ENCODE measurements around the gene TOM1L2. TPM values are rescaled to one million over a fixed set of nuclear protein-coding genes. Genes with fewer than 3 reads are reported as not detected.
A peak's percentile ranks its signal among the peaks of the same experiment; 100 is the strongest.

TOM1L2 gene
- total RNA-seq, 1 donor from 2014 or later, result 88.6 TPM

DNA sequence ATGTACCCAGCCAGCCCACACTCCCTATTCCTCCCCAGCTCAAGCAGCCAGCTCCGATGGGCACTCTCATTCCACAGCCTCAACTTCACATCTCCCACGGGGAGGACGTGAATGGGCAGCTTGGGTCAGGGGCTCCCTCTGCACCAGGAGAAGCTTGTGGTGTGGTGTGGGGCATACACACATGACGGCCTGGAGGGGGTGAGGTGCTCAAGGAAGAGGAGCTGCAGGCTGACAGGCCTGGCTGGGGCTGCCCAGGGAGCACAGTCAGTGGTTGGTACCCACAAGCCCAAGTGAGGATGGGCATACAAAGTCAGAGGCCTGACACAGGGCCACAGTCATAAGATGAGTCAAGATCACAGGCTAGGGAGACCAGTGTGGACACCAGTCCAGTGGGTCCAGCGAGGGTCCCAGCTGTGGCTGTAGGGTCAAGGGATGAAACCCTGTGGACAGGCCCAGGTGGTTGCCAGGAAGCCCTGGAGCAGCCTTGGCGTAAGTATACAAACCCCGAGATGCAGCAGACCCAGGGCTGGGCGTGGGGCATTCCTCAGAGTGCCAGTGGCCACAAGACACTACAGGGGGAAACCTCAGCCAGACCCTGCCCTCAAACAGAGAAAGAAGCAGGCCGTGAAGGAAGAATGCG lies 4.9 kb upstream of the TOM1L2 start:
- no peaks in the 10 kb centered on the region for H3K9me3 ChIP-seq
- H3K4me1 ChIP-seq, result peaks cover 16% of the 10 kb centered on the region
- intact Hi-C loops (cut with DNase I), result no loop called here
- no peak for TF ChIP-seq POLR2A (IDR thresholded peaks at IDR 0.05)
- TF ChIP-seq POLR2AphosphoS5 (IDR thresholded peaks at IDR 0.05; ENCODE audit: insufficient read depth in 1 of 2, low read depth in 1 of 2), result no peak
- TF ChIP-seq, protein P1, sequence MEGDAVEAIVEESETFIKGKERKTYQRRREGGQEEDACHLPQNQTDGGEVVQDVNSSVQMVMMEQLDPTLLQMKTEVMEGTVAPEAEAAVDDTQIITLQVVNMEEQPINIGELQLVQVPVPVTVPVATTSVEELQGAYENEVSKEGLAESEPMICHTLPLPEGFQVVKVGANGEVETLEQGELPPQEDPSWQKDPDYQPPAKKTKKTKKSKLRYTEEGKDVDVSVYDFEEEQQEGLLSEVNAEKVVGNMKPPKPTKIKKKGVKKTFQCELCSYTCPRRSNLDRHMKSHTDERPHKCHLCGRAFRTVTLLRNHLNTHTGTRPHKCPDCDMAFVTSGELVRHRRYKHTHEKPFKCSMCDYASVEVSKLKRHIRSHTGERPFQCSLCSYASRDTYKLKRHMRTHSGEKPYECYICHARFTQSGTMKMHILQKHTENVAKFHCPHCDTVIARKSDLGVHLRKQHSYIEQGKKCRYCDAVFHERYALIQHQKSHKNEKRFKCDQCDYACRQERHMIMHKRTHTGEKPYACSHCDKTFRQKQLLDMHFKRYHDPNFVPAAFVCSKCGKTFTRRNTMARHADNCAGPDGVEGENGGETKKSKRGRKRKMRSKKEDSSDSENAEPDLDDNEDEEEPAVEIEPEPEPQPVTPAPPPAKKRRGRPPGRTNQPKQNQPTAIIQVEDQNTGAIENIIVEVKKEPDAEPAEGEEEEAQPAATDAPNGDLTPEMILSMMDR (IDR thresholded peaks at IDR 0.05), result no peak
- H3K4me3 ChIP-seq, result no peak overlapping the region
- H3K27ac ChIP-seq, result no peak overlapping the region
- H3K36me3 ChIP-seq, result no peaks in the 10 kb centered on the region
- no peak for DNase-seq (ENCODE audit: extremely low spot score in 2 of 2)
- H3K27me3 ChIP-seq, result no peaks in the 10 kb centered on the region

DNA sequence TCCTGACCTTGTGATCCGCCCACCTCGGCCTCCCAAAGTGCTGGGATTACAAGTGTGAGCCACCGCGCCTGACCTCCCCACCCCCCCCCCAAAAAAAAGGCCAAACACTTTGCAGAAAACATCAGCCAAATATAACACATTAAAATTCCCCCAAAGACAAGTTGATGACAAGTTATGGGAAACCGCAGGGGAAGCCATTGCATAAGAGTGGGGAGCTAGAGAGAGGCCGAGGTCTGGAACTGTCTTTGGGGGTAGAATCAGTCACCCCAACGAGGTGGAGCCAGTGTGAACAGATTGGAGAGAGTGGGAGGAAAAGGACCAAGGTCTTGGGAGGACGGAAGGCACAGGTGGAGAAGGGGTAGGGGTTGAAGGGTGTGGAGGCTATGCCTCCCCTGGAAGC lies 3.2 kb upstream of the TOM1L2 start:
- Histone ChIP-seq H3K4me1 (peaks cover 30% of the 10 kb centered on the region), H3K27me3 (no peaks in the 10 kb centered on the region), H3K4me3 (no peak overlapping the region), H3K9me3 (no peaks in the 10 kb centered on the region), H3K36me3 (no peaks in the 10 kb centered on the region), H3K27ac (no peak overlapping the region)
- DNase-seq (ENCODE audit: extremely low spot score in 2 of 2), result no peak
- TF ChIP-seq, protein P1 (IDR thresholded peaks at IDR 0.05), result no peak
- no peak for TF ChIP-seq POLR2A (IDR thresholded peaks at IDR 0.05)
- TF ChIP-seq POLR2AphosphoS5 (IDR thresholded peaks at IDR 0.05; ENCODE audit: insufficient read depth in 1 of 2, low read depth in 1 of 2), result no peak
- intact Hi-C loops (cut with DNase I), result no loop called here

DNA sequence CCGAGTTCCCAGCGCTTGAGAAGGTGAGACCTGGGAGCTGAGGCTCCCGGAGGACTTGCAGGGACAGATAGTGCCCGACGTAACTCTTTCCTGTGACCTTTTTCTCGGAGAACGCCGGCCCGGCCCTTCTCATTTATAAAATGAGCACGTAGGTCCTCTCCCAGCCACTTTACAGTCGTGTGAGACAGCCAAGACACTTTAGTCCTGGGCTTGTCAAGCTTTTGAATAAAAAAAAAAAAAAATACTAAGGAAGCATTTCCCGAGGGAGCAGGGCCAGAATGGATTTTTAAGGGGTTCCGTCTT lies 703 bp upstream of the TOM1L2 start:
- Histone ChIP-seq H3K9me3 (no peaks in the 10 kb centered on the region), H3K4me1 (peaks cover 46% of the 10 kb centered on the region), H3K4me3 (peak overlapping the region; percentile 57 to 98), H3K27me3 (no peaks in the 10 kb centered on the region), H3K27ac (peak overlapping the region; percentile 19), H3K36me3 (no peaks in the 10 kb centered on the region)
- intact Hi-C loops (cut with DNase I), result no loop called here
- no peak for DNase-seq (ENCODE audit: extremely low spot score in 2 of 2)
- TF ChIP-seq POLR2A (IDR thresholded peaks at IDR 0.05) (no peak), POLR2AphosphoS5 (IDR thresholded peaks at IDR 0.05; ENCODE audit: insufficient read depth in 1 of 2, low read depth in 1 of 2) (no peak)
- TF ChIP-seq, protein P1 (IDR thresholded peaks at IDR 0.05), result no peak

DNA sequence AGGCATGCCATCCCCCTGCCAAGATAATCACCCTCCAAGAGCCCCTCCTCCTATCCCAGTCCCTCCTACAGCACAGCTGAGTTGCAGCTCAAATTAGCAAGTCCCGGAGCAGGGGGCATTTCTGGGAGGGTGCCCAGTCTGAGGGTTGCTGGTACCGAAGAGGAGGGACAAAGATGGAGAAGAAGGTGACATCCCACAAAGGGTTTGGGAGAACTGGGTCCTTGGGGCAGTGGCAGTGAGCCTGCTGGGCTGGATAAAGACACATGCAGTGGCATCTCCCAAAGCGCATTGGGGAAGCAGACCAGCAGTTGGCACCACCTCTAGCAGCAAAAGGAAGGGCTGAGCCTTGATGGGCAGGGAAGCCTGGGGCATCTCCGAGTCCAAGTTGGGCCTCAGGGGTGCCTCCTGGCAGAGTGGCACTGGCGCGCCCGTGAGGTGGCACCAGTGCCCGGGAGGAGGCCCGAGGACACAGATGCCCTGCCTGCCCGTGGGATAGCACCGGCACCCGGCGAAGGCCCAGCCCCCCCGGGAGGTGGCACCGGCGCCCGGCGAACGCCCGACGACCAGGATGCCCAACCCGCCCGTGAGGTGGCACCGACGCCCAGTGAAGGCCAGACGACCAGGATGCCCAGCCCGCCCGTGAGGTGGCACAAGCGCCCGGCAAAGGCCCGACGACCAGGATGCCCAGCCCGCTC lies 622 bp downstream of the TOM1L2 start:
- Histone ChIP-seq H3K9me3 (no peaks in the 10 kb centered on the region), H3K36me3 (no peaks in the 10 kb centered on the region), H3K4me3 (peak overlapping the region; percentile 96 to 98), H3K4me1 (peaks cover 60% of the 10 kb centered on the region), H3K27ac (peak overlapping the region; percentile 93), H3K27me3 (no peaks in the 10 kb centered on the region)
- DNase-seq (ENCODE audit: extremely low spot score in 2 of 2), result peak in 1 of 2 donors; percentile 92
- intact Hi-C loops (cut with DNase I), result no loop called here
- TF ChIP-seq POLR2AphosphoS5 (IDR thresholded peaks at IDR 0.05; ENCODE audit: insufficient read depth in 1 of 2, low read depth in 1 of 2), result no peak
- TF ChIP-seq, protein P1 (IDR thresholded peaks at IDR 0.05), result no peak
- no peak for TF ChIP-seq POLR2A (IDR thresholded peaks at IDR 0.05)
